IMR-90 (cell line): ENCODE results near the gene GPATCH2L. TPM values are rescaled to one million over a fixed set of nuclear protein-coding genes. Genes with fewer than 3 reads are reported as not detected.

Experiments
- ATAC-seq: fragments of 200-7000 bp; cut with Tn5 transposase; 2 replicates; pipeline ENCODE4 v1.9.1; 2020; ENCODE audit warnings: low read depth, mild to moderate bottlenecking, moderate library complexity
- BruUV-seq: library from RNA; stranded (reverse); fragments of 400-500 nt; replicated peaks from 2 replicates; lab custom pipeline; 2021; lab: Mats Ljungman, UMichigan
- CTCF ChIA-PET: fragments of 300-600 bp; formaldehyde crosslinking; extraction: SDS; loops from one replicate; lab custom pipeline; 2021; ENCODE audit warnings: antibody characterized with exemption; lab: Yijun Ruan, JAX
- POLR2A ChIA-PET: fragments of 300-600 bp; sonication (Branson Sonifier 250); formaldehyde crosslinking; loops from one replicate; lab custom pipeline; 2022; ENCODE audit warnings: antibody characterized with exemption; ENCODE audit not compliant: unreplicated experiment; lab: Charles Lee
- DNase-seq: peaks from one replicate; pipeline ENCODE4 v3.0.0; 2013
- H2AFZ ChIP-seq: replicated peaks from 2 replicates; pipeline ENCODE3; 2013; ENCODE audit warnings: low read length, mild to moderate bottlenecking; ENCODE audit not compliant: poor library complexity
- H2AK5ac ChIP-seq: 2 replicates; pipeline ENCODE4 v1.6.1; 2013; ENCODE audit warnings: low read depth, low read length, inconsistent platforms
- H2AK9ac ChIP-seq: replicated peaks from 2 replicates; pipeline ENCODE3; 2013; ENCODE audit warnings: mild to moderate bottlenecking, low read depth, low read length, moderate library complexity; ENCODE audit not compliant: poor library complexity
- H2BK120ac ChIP-seq: 2 replicates; pipeline ENCODE4 v1.6.1; 2013; ENCODE audit warnings: low read depth, low read length, inconsistent platforms
- H2BK15ac ChIP-seq: 3 replicates; pipeline ENCODE4 v1.6.1; 2013; ENCODE audit warnings: low read depth, low read length, inconsistent platforms
- H2BK20ac ChIP-seq: 2 replicates; pipeline ENCODE4 v1.6.1; 2013; ENCODE audit warnings: low read depth, mild to moderate bottlenecking, inconsistent platforms, low read length, moderate library complexity
- H2BK5ac ChIP-seq: 2 replicates; pipeline ENCODE4 v1.6.1; 2013; ENCODE audit warnings: mild to moderate bottlenecking, low read depth, low read length, inconsistent platforms; ENCODE audit not compliant: poor library complexity, severe bottlenecking
- H3K14ac ChIP-seq: replicated peaks from 2 replicates; pipeline ENCODE4 v1.6.1; 2013; ENCODE audit warnings: low read depth, low read length, inconsistent platforms
- H3K18ac ChIP-seq: 2 replicates; pipeline ENCODE4 v1.6.1; 2013; ENCODE audit warnings: low read depth, low read length, control low read depth
- H3K23ac ChIP-seq: 2 replicates; pipeline ENCODE4 v1.6.1; 2013; ENCODE audit warnings: low read depth, low read length, inconsistent platforms
- H3K27ac ChIP-seq: 2 replicates; pipeline ENCODE4 v1.5.1; 2013; ENCODE audit warnings: mild to moderate bottlenecking, control low read depth, low read length; ENCODE audit not compliant: insufficient read depth
- H3K27me3 ChIP-seq: 2 replicates; pipeline ENCODE4 v1.6.1; 2013; ENCODE audit warnings: low read length; ENCODE audit not compliant: control insufficient read depth, insufficient read depth
- H3K36me3 ChIP-seq: 2 replicates; pipeline ENCODE4 v1.6.1; 2013; ENCODE audit warnings: low read length, mixed read lengths; ENCODE audit not compliant: control insufficient read depth, insufficient read depth
- H3K4ac ChIP-seq: 2 replicates; pipeline ENCODE4 v1.6.1; 2013; ENCODE audit warnings: low read depth, low read length, inconsistent platforms
- H3K4me1 ChIP-seq: 2 replicates; pipeline ENCODE4 v1.6.1; 2013; ENCODE audit warnings: low read length, mixed read lengths; ENCODE audit not compliant: control insufficient read depth, insufficient read depth
- H3K4me2 ChIP-seq: 2 replicates; pipeline ENCODE4 v1.6.1; 2013; ENCODE audit warnings: low read depth, mild to moderate bottlenecking, control low read depth, low read length, moderate library complexity
- H3K4me3 ChIP-seq: 2 replicates; pipeline ENCODE4 v1.5.1; 2013; ENCODE audit warnings: low read depth, mild to moderate bottlenecking, control low read depth, low read length, moderate library complexity; ENCODE audit not compliant: insufficient read depth
- H3K56ac ChIP-seq: 2 replicates; pipeline ENCODE4 v1.6.1; 2013; ENCODE audit warnings: low read length, inconsistent platforms; ENCODE audit not compliant: insufficient read depth; ENCODE audit errors: extremely low read depth
- H3K79me1 ChIP-seq, 2 experiments: 2 replicates each; pipeline ENCODE4 v1.6.1; 2013; ENCODE audit warnings: low read length in 2 of 2, inconsistent platforms in 1 of 2, low read depth in 1 of 2
- H3K9ac ChIP-seq: 2 replicates; pipeline ENCODE4 v1.6.1; 2013; ENCODE audit warnings: low read depth, low read length, control low read depth
- H3K9me1 ChIP-seq: 2 replicates; pipeline ENCODE4 v1.6.1; 2013; ENCODE audit warnings: low read length, inconsistent platforms; ENCODE audit not compliant: insufficient read depth
- H3K9me3 ChIP-seq: 2 replicates; pipeline ENCODE4 v1.6.1; 2013; ENCODE audit warnings: low read length; ENCODE audit not compliant: control insufficient read depth, insufficient read depth
- H4K20me1 ChIP-seq: 2 replicates; pipeline ENCODE4 v1.6.1; 2013; ENCODE audit warnings: low read length, inconsistent platforms; ENCODE audit not compliant: insufficient read depth
- H4K5ac ChIP-seq: 2 replicates; pipeline ENCODE4 v1.6.1; 2013; ENCODE audit warnings: mild to moderate bottlenecking, low read depth, low read length, control low read depth
- H4K8ac ChIP-seq, 2 experiments: 2 replicates each; pipeline ENCODE4 v1.6.1; 2013; ENCODE audit warnings: low read depth in 2 of 2, low read length in 2 of 2, control low read depth in 1 of 2, inconsistent platforms in 1 of 2
- H4K91ac ChIP-seq: 2 replicates; pipeline ENCODE4 v1.6.1; 2013; ENCODE audit warnings: low read depth, low read length, inconsistent platforms; ENCODE audit not compliant: insufficient read depth
- CEBPB ChIP-seq: IDR thresholded peaks from 2 replicates; pipeline ENCODE4 v1.6.1; 2012; ENCODE audit warnings: low read depth, low read length, improper control_type of control experiment
- CTCF ChIP-seq: conservative IDR thresholded peaks from 2 replicates; pipeline ENCODE4 v1.5.1; 2012; ENCODE audit warnings: mild to moderate bottlenecking, low read depth, low read length, improper control_type of control experiment
- ELK1 ChIP-seq: fragments of 150-350 bp; IDR thresholded peaks from 2 replicates; pipeline ENCODE4 v1.6.1; 2016; ENCODE audit warnings: low read depth, mild to moderate bottlenecking, low read length, moderate library complexity, borderline replicate concordance
- FOS ChIP-seq: fragments of 150-350 bp; IDR thresholded peaks from 2 replicates; pipeline ENCODE4 v1.6.1; 2016; ENCODE audit warnings: low read depth, low read length
- MAZ ChIP-seq: IDR thresholded peaks from 2 replicates; pipeline ENCODE4 v1.6.1; 2012; ENCODE audit warnings: low read depth, mild to moderate bottlenecking, low read length, improper control_type of control experiment, moderate library complexity, borderline replicate concordance
- MXI1 ChIP-seq: IDR thresholded peaks from 2 replicates; pipeline ENCODE4 v1.6.1; 2012; ENCODE audit warnings: low read depth, mild to moderate bottlenecking, low read length, moderate library complexity, borderline replicate concordance
- NFE2L2 ChIP-seq: fragments of 150-350 bp; IDR thresholded peaks from 2 replicates; pipeline ENCODE4 v1.6.1; 2016; ENCODE audit warnings: low read depth, mild to moderate bottlenecking, low read length
- POLR2A ChIP-seq: IDR thresholded peaks from 2 replicates; pipeline ENCODE4 v1.6.1; 2012; ENCODE audit warnings: mild to moderate bottlenecking, low read depth, low read length
- RAD21 ChIP-seq: IDR thresholded peaks from 2 replicates; pipeline ENCODE4 v1.6.1; 2012; ENCODE audit warnings: low read length, improper control_type of control experiment
- RFX5 ChIP-seq: IDR thresholded peaks from 2 replicates; pipeline ENCODE4 v1.8.0; 2012; ENCODE audit warnings: low read depth, mild to moderate bottlenecking, low read length, moderate library complexity
- SMC3 ChIP-seq: fragments of 150-350 bp; IDR thresholded peaks from 2 replicates; pipeline ENCODE4 v1.6.1; 2016; ENCODE audit warnings: low read depth, mild to moderate bottlenecking, antibody characterized with exemption, low read length, moderate library complexity
- USF2 ChIP-seq: fragments of 150-350 bp; IDR thresholded peaks from 2 replicates; pipeline ENCODE4 v1.6.1; 2017; ENCODE audit warnings: mild to moderate bottlenecking, antibody characterized with exemption, low read length, low read depth
- WGBS, 2 experiments: methylation state at CpG; one replicate each; pipeline versions ENCODE4 v1.1.5 to v1.1.7; 2013; ENCODE audit warnings: missing lambda C conversion rate in 2 of 2; ENCODE audit not compliant: insufficient read length in 1 of 2; ENCODE audit errors: extremely low coverage in 2 of 2; 5-methylcytosine and 5-hydroxymethylcytosine counted together
- dilution Hi-C: fragments of 300-500 bp; cut with HindIII; formaldehyde crosslinking; loops from one replicate; pipeline ENCODE4 v1.14.3; 2018; ENCODE audit warnings: low sequenced_read_pairs; ENCODE audit not compliant: unreplicated experiment
- in situ Hi-C: fragments of 300-500 bp; cut with MboI; formaldehyde crosslinking; loops from 3 replicates; pipeline ENCODE4 v1.14.3; 2019; ENCODE audit warnings: low sequenced_read_pairs, inconsistent platforms, mixed read lengths
- intact Hi-C: fragments of 100-400 bp; cut with micrococcal nuclease; formaldehyde crosslinking; loops from 2 replicates; pipeline ENCODE4 v1.10.0; 2022
- polyA plus RNA-seq, 3 experiments: library from polyadenylated mRNA; depleted of rRNA; stranded (reverse); fragments of >200 nt; gene quantifications; 2 replicates each; pipeline ENCODE4 v1.2.3, GENCODE V29; 2012; ENCODE audit warnings: low replicate concordance in 1 of 3
- total RNA-seq: library from RNA; depleted of rRNA; stranded (reverse); fragments of >200 nt; gene quantifications from 2 replicates; pipeline ENCODE4 v1.2.3, GENCODE V29; 2012

The GPATCH2L gene
- total and polyA plus RNA-seq, 2 of the 4 experiments (the other 2 are of a cell fraction), result 15.6 to 51.4 TPM

GRCh38 chr14:76134231-76134630 is 17.5 kb upstream of the GPATCH2L start:
- no peak overlapping the region for H4K8ac ChIP-seq
- in situ Hi-C loops (no loop called here), intact Hi-C loops (loop anchor here (5.0 kb wide), 1 partner anchor 1078 kb away; no protein-coding TSS in a partner anchor), dilution Hi-C loops (no loop called here)
- no peaks in the 10 kb centered on the region for H3K4me1 ChIP-seq
- 89% methylated on average over 4 of the region's 19 CpGs; no CpG with 5 or more reads in 1 of the 2 experiments for WGBS, 2 experiments
- no peaks in the 10 kb centered on the region for H3K79me1 ChIP-seq
- no peak for TF ChIP-seq POLR2A
- TF ChIP-seq MAZ, result no peak
- TF ChIP-seq USF2, result no peak
- TF ChIP-seq MXI1, result no peak
- TF ChIP-seq FOS, result no peak
- no peak for TF ChIP-seq NFE2L2
- no peak for TF ChIP-seq RAD21
- no peak for TF ChIP-seq SMC3
- no peak for TF ChIP-seq RFX5
- TF ChIP-seq ELK1, result no peak
- no peak for TF ChIP-seq CEBPB
- no peak for TF ChIP-seq CTCF
- BruUV-seq, result no TSS peak
- H2BK5ac ChIP-seq, result no peak overlapping the region
- no peaks in the 10 kb centered on the region for H3K9me1 ChIP-seq
- H3K9ac ChIP-seq, result no peak overlapping the region
- no peak overlapping the region for H2BK15ac ChIP-seq
- no peaks in the 10 kb centered on the region for H3K36me3 ChIP-seq
- H4K5ac ChIP-seq, result no peak overlapping the region
- no peak overlapping the region for H4K91ac ChIP-seq
- peaks cover 40% of the 10 kb centered on the region for H3K27me3 ChIP-seq
- no peak overlapping the region for H3K23ac ChIP-seq
- H3K4me3 ChIP-seq, result no peak overlapping the region
- no peak overlapping the region for H3K18ac ChIP-seq
- no peak overlapping the region for H2BK20ac ChIP-seq
- no peaks in the 10 kb centered on the region for H4K20me1 ChIP-seq
- H3K4ac ChIP-seq, result no peak overlapping the region
- H3K9me3 ChIP-seq, result no peaks in the 10 kb centered on the region; the same call in 1 of the 2 replicates
- H2BK120ac ChIP-seq, result no peak overlapping the region
- no peak overlapping the region for H3K14ac ChIP-seq
- H3K56ac ChIP-seq, result no peak overlapping the region
- ChIA-PET CTCF (no interaction called here), POLR2A (no interaction called here)
- no peak overlapping the region for H3K27ac ChIP-seq
- no peak overlapping the region for H2AFZ ChIP-seq
- no peak overlapping the region for H2AK9ac ChIP-seq
- ATAC-seq, result no peak
- no peak for DNase-seq
- no peak overlapping the region for H2AK5ac ChIP-seq
- no peak overlapping the region for H3K4me2 ChIP-seq
